ENCODE data around the gene EIF3I.

Gene EIF3I

GRCh38 chr1:32198237-32199042 lies 23.8 kb upstream of the EIF3I start:
- DNase-seq (ENCODE audit: low spot score): no peak

GRCh38 chr1:32199043-32199716 lies 23.0 kb upstream of the EIF3I start:
- no peak for DNase-seq (ENCODE audit: low spot score)

- peak; percentile 31 for DNase-seq (ENCODE audit: low spot score)
Measured at GRCh38 chr1:32199717-32200072, 22.5 kb upstream of the EIF3I start.

GRCh38 chr1:32200226-32201010 lies 21.8 kb upstream of the EIF3I start, which contains the start of gene CCDC28B:
CCDC28B (plus strand) TSS chr1:32200595; CDS start chr1:32201936, 1,341 bp downstream.
- peak; percentile 86 for DNase-seq (ENCODE audit: low spot score)

- DNase-seq (ENCODE audit: low spot score): peak; percentile 70
Measured at GRCh38 chr1:32201011-32201855, 21.0 kb upstream of the EIF3I start.

- DNase-seq (ENCODE audit: low spot score): no peak
Measured at GRCh38 chr1:32204943-32205361, 17.3 kb upstream of the EIF3I start.

- DNase-seq (ENCODE audit: low spot score): peak; percentile 97
Measured at GRCh38 chr1:32205401-32206370, 16.5 kb upstream of the EIF3I start, which contains the start of gene IQCC. IQCC (plus strand) TSS chr1:32205671; CDS start chr1:32205682, 11 bp downstream.

- DNase-seq (ENCODE audit: low spot score): no peak
Measured at GRCh38 chr1:32208469-32208868, 13.7 kb upstream of the EIF3I start.

- DNase-seq (ENCODE audit: low spot score): peak; percentile 33
Measured at GRCh38 chr1:32208891-32209328, 13.3 kb upstream of the EIF3I start, which contains the start of gene DCDC2B. DCDC2B (plus strand) TSS chr1:32209089; CDS start chr1:32209094, 5 bp downstream.

- peak; percentile 81 for DNase-seq (ENCODE audit: low spot score)
Measured at GRCh38 chr1:32215629-32216480, 6.4 kb upstream of the EIF3I start.

GRCh38 chr1:32216566-32216965 lies 5.6 kb upstream of the EIF3I start:
- DNase-seq (ENCODE audit: low spot score): no peak

GRCh38 chr1:32219022-32219421 lies 3.2 kb upstream of the EIF3I start:
- no peak for DNase-seq (ENCODE audit: low spot score)

GRCh38 chr1:32220746-32221580 lies 1.2 kb upstream of the EIF3I start:
- DNase-seq (ENCODE audit: low spot score): no peak

- DNase-seq (ENCODE audit: low spot score): no peak
Measured at GRCh38 chr1:32221581-32221979, 627 bp upstream of the EIF3I start.

GRCh38 chr1:32223683-32224082 lies 1.5 kb downstream of the EIF3I start:
- DNase-seq (ENCODE audit: low spot score): no peak

- DNase-seq (ENCODE audit: low spot score): no peak
Measured at GRCh38 chr1:32224285-32224684, 2.1 kb downstream of the EIF3I start.

GRCh38 chr1:32228771-32229170 lies 6.6 kb downstream of the EIF3I start:
- no peak for DNase-seq (ENCODE audit: low spot score)

GRCh38 chr1:32231843-32232432 lies 9.7 kb downstream of the EIF3I start:
- no peak for DNase-seq (ENCODE audit: low spot score)
